HG02610 (cell line): ENCODE results near the gene SEC61A2.
A peak's percentile ranks its signal among the peaks of the same experiment; 100 is the strongest.

ENCODE experiments used
- ATAC-seq: cut with Tn5 transposase; IDR thresholded peaks from one replicate; pipeline ENCODE4 v1.9.1; 2021; ENCODE audit warnings: mild to moderate bottlenecking, moderate library complexity; ENCODE audit not compliant: unreplicated experiment

The SEC61A2 gene

DNA sequence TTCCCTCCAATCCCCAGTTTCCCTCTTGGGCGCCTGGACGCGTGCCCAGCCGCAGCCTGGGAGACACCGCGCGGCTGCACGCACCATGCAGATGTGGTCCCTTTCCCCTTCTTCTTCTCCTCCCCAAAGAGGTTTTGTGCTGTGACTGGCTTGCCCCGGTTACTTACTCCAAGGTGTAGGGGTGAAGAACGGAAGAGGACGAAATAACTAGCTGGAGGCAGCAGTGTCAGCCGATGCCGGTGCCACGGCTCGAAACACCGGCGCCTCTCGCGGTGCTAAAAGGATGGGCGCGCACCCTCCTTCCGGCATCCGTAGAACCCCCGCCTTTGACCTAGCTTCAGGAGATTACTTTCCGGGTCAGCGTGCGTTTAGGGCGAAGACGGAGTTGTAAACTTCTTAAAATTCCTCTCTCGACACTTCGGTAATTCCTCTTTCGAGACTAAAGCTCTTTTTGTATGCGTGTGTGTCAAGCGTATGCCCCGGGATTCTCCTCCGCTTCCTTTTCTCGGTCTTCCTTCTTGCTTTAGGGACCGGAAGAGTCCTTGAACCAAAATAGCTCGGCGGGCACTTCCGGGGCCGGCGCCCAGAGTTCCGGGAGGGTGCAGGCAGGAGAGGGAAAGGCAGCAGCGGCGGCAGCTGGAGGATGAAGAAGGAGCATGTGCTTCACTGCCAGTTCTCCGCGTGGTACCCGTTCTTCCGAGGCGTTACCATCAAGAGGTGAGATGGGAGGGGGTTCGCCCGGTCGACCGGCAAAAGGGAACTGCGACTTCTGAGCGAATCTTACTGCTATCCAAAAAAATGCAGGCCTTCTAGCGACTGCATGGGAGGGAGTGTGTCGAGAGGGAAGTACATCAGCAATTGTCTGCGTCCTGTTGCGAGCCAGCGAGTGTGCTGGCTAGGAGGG is 66.4 kb downstream of the SEC61A2 start, which contains the start of the genes CDC123 and NUDT5:
CDC123 (plus strand) TSS at position 586 of the 904 bp plus-strand sequence; CDS start at position 644, 58 bp downstream.
NUDT5 (minus strand) TSS at position 289 of the 904 bp plus-strand sequence. CDS start 9,600 bp downstream, outside the sequence.
- ATAC-seq: peak; percentile 88

DNA sequence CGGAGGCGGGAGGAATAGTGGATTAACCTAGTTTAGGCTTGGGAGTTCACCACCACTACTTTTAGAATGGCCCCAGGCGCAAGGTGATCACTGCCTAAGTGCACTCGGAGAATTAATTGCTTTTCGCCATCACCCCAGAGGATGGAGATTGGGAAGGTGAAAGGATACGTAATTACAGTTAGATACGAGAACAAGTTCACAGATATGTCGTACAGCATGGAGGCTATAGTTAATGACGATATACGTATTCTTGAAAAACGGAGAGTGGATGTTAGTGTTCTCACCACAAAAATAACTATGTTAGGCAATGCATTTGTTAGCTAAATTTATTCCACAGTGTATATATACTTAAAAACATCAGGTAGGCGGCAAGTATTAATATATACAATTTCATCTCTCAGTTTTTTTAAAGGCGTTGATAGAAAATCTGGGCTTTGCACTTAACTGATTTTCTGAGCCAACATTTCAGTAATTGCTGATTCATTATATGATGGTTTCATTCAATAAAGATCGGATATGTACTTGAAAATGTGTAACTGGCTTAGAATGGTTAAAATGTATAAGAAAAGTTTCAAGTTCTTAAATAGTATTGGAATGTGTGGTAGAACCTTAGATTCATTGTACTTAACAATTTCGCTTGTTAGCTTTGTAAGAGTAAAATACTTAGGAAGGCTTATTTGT is 67.2 kb downstream of the SEC61A2 start:
- ATAC-seq: no peak

DNA sequence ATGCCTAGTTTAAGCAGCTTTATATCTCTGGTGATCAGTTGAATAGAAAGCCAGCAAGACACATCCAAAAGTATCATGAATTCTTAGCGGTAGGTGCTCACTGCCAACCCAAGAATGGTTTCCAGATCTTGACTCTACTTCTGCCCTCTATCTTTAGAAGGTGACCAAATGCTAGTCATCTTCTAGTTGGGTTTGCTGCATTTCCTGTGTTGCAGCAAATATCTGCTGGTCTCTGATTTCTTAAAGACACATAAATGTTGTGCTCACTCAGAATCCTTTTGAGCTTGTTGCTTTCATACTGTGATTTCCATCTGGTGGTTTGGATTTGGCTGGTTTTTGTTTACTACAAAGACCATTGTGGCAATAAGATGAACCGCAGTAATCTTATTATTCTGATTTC is 68.7 kb downstream of the SEC61A2 start:
- ATAC-seq: no peak

DNA sequence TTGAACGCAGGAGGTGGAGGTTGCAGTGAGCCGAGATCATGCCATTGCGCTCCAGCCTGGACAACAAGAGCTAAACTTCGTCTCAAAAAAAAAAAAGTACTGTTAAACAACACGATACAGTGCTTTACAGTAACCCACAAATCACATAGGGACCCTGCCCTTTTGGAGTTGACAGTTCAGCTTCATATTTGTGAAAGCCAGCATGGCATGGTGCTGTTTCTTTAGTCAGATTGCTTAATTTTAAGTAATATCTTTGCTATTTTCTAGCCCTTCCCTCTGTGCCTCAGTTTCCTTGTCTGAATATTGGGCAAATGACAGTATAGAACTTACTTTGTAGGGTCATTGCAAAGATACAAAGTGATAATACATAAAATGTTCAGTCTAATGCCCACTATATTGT is 71.4 kb downstream of the SEC61A2 start:
- no peak for ATAC-seq

DNA sequence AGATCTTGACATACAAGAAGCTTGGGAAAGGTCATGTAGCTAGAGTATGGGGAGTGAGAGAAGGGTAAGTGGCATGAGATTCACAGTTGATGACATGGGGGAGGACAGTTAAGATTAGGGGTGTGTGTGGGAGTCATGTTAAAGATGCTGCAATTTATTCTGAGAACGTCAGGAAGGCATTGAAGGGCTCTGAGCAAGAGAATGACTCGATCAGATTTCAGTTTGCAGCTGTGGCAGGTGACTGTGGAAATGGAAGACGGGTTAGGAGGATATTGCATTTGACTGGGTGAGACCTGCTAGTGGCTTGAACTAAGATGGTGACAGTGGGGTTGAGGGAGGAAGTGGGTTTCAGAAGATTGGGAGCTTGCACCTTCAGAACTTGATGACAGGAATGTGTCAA is 72.1 kb downstream of the SEC61A2 start:
- no peak for ATAC-seq

DNA sequence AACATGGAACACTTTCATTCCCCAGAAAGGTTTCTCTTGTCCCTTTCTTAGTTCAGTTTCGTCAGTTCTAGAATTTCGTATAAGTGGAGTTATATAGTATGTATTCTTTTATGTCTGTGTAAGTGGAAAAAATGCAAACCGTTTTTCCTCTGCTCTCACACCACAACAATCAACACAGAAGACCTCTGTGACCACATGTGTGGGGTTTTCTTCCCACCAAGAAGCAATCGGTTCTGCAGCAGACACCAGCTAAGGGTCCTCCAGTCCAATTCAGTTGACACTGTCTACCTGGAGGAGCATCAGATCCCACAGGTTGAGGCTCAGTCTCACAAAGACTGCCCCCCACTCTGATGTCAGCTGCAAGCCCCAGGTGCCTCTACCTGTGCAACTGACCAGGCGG is 72.7 kb downstream of the SEC61A2 start:
- no peak for ATAC-seq

DNA sequence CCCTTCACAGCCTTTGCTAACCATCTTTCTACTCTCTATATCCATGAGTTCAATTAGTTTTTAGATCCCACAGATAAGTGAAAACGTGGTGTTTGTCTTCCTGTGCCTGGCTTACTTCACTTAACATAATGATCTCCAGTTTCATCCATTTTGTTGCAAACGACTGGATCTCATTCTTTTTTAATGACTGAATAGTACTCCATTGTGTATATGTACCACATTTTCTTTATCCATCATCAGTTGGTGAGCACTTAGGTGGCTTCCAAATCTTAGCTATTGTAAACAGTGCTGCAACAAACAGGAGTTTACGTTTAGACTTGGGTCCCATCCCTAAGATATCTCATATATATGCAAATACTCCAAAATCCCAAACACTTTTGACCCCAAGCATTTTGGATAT is 75.6 kb downstream of the SEC61A2 start:
- ATAC-seq: no peak

DNA sequence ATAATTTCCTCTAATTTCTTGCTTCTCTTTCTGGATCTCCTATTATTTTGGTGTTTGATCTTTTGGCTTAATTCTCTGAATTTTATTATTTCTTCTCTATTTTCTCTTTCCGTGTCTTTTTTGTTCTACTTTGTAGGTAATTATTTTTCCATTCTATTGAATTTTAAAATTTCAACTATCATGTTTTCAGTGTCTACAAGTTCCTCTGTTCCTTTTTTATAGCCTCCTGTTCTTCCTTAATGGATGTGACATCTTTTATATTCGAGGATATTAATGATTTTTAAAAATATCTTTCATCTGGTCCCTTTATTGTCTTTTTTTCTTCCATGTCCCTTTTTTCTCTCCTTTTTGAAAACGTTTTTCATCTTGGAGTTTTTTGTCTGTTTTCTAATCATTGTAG is 77.6 kb downstream of the SEC61A2 start:
- ATAC-seq: no peak

DNA sequence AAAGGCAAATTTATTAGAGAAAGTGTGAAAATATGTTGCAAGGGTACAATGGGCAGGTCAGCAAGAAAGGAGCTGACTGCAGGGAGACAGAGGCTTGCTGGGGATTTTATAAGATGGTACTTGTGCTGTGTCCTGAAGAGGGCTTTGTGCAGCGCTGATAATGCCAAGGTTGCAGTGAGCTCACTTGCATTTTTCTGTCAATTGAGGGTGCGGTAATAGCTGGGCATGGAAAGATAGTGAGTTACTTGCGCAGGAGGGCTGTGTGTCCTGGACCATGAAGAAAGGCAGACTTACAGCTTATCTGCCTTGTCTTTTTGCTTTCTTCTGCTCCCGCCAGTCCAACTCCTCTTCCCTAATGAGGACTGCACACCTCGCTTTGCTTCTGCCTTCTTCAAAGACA is 79.0 kb downstream of the SEC61A2 start:
- no peak for ATAC-seq

DNA sequence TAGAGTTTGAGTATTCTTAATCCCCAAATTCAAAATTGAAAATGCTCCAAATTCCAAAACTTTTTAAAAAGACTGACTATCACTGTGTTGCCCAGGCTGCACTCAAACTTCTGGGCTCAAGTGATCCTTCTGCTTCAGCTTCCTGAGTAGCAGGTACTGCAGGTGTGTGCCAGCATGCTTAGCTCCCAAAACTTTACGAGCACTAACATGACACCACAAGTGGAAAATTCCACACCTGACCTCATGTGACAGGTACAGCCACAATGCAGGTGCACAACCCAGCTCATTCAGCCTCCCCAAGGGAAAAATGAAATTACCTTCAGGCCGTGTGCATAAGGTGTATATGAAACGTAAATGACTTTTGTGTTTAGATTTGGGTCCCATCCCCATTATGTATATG is 83.0 kb downstream of the SEC61A2 start:
- ATAC-seq: no peak

DNA sequence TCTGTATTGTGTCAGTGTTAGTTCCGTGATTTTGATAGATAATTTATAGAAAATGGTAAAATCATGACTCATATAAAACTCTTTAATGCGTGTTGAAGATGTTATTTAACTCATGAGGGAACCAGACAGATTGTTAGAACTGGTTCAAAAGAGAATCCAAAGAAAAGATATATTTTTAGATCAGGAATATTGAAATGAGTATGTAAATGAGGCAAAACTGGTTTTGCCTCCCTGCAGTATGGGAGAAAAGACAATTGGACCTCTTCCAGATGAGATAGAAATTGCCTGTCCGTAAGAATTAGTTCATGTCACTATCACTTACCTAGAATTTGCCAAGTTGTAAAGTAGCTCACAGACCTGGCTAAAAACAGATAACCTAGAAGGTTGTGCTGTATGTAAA is 84.1 kb downstream of the SEC61A2 start:
- no peak for ATAC-seq

DNA sequence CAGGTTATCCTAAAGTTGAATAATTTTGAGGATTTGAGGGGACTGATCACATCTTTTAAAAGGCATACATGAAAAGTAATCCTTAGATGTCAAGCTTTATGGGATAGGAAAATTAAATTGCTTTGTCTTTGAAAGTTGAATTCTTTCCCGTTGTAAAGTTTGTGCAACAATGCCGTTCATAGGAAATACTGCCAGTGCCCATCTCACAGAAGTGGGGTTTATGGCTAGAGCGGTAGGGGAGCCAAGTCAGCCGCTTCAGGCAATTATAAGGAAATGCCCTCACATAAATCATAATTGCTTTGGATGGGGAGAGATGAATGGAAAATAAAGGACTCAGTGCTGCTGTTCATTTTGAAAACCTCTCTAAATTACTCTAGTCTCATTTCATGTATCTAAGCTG is 84.6 kb downstream of the SEC61A2 start:
- no peak for ATAC-seq

DNA sequence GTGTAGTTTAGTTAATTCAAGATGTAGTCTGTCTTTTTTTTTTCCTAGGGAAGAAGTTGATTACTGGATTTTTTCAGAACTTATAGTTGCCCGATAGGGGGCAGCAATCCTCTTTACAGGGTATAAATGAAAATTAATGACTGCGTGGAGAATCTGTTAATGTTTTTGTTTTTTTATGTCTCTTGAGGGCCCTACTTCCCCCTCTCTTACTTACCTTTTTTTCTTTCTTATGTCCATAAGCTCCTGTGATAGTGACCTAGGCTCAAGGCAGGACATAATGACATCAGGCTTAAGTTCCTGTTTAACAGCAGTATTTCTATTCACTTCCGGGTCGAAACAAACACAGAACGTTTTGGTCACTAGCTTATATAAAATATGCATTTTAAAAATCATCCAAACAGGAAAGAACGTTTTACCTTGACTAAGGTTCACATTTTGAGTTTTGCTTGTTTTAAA is 85.3 kb downstream of the SEC61A2 start:
- ATAC-seq: no peak
